ENCODE results near the gene PPP1R14B.

Gene PPP1R14B

DNA sequence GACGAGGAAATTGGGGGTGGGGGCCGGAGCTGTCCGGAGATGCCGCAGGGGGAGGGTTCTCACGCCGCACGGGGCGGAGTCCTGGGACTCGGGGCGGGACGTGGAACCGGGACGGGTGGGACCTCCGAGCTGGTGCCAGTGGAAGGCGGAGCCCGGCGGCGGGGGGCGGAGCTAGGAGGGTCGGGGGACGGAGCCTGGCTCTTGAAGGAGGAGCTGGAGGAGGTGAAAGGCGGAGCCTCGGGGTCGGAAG lies 5.6 kb downstream of the PPP1R14B start:
- no peak for DNase-seq (ENCODE audit: insufficient read length, low spot score)
- no peak for FAIRE-seq
- TF ChIP-seq POU2F2 (IDR thresholded peaks at IDR 0.05; ENCODE audit: low read depth, low read length) (no peak), PAX5 (IDR thresholded peaks at IDR 0.05; ENCODE audit: insufficient read depth, low read length, severe bottlenecking) (no peak), POLR2A (IDR thresholded peaks at IDR 0.05; ENCODE audit: low read depth, low read length) (no peak), SPI1 (IDR thresholded peaks at IDR 0.05; ENCODE audit: low read depth, low read length) (no peak), POLR2AphosphoS5 (IDR thresholded peaks at IDR 0.05; ENCODE audit: low read depth, low read length) (no peak), TAF1 (IDR thresholded peaks at IDR 0.05; ENCODE audit: low read depth, low read length) (no peak)

DNA sequence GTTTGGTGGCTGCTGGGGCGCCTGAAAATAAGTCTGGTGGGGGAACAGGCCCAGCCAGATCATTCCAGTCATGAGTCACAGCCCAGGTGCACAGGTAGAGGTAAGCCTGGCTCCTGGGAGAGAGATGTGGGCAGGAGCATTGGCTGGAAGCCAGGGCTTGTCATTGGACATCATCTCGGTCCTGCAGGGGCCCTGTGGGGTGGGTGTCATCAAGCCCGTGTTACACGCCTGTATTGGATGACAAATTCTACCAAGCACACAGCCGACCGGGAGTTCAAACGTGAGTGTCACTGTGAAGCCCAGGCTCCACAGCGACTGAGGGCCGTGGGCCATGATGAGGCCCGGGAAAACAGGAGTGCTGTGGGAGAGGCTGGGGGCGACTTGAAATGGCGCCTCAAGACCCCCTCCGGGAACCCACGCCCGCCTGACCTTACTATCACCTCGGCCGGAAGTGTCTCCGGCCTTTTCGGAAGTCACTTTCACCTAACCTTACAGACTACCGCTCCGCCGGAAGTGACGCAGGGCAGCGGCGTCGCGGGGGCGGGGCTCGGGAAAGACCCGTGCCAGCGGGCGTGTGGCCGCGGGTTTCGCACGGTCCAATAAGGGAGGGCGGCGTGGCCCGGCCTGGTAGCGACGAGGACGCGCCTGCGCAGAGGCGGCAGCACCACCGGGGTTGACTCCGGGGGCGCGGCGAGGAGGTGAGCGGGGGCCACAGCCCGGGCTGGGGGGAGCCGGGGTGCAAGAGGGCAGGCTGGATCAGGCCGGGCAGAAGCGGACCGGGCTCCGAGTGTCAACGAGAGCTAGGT lies 6.1 kb downstream of the PPP1R14B start, which contains the start of gene FKBP2:
Gene FKBP2, plus strand, starts transcription at position 661 of the 806 bp plus-strand sequence. CDS start 1,293 bp downstream, outside the sequence.
- DNase-seq (ENCODE audit: insufficient read length, low spot score) (peak; percentile 89), FAIRE-seq (peak; percentile 97)
- TF ChIP-seq PAX5 (IDR thresholded peaks at IDR 0.05; ENCODE audit: insufficient read depth, low read length, severe bottlenecking) (no peak), POLR2AphosphoS5 (IDR thresholded peaks at IDR 0.05; ENCODE audit: low read depth, low read length) (peak; percentile 84), TAF1 (IDR thresholded peaks at IDR 0.05; ENCODE audit: low read depth, low read length) (peak; percentile 91), SPI1 (IDR thresholded peaks at IDR 0.05; ENCODE audit: low read depth, low read length) (no peak), POLR2A (IDR thresholded peaks at IDR 0.05; ENCODE audit: low read depth, low read length) (peak; percentile 69), POU2F2 (IDR thresholded peaks at IDR 0.05; ENCODE audit: low read depth, low read length) (no peak)

DNA sequence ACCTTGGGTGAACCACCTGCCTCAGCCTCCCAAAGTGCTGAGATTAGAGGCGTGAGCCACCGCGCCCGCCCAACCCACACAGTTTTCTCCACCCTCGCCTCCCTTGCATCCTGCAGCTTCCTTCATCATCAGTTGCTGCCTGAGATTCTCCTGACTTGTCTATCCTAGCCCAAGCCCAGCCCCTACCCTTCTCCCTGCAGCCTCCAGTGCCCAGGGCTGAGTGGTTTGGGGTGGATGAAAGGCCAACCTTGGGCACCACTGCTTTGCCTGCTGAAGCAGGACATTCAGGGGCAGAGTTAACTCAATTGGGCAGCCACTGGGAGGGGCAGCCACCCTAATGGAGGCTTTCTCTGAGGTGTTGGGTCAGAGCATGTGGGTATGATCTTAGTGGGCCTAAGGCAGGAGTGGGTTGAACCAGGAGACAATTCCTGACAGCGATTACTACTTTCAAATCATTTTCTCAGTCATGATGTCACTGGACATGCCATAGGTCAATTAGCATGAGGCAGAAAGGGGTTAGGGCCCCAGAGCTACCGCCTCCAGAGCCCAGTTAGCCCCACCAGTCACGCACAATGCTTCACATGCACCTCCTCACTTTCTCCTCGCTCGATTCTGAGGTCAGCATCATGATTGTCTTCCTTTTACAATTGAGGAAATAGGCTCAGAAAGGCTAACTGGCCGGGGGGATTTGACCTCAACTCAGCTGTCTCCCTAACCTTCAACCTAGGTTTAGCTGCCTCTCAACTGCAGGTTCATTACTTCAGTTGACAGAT lies 6.9 kb downstream of the PPP1R14B start:
- no peak for FAIRE-seq
- peak; percentile 61; the same call in 1 of the 2 replicates for TF ChIP-seq TAF1 (IDR thresholded peaks at IDR 0.05; ENCODE audit: low read depth, low read length)
- peak; percentile 90 for TF ChIP-seq SPI1 (IDR thresholded peaks at IDR 0.05; ENCODE audit: low read depth, low read length)
- peak; percentile 27 for TF ChIP-seq PAX5 (IDR thresholded peaks at IDR 0.05; ENCODE audit: insufficient read depth, low read length, severe bottlenecking)
- peak; percentile 56 for TF ChIP-seq POLR2A (IDR thresholded peaks at IDR 0.05; ENCODE audit: low read depth, low read length)
- TF ChIP-seq POU2F2 (IDR thresholded peaks at IDR 0.05; ENCODE audit: low read depth, low read length), result peak; percentile 94
- no peak; the same call in 1 of the 2 replicates for TF ChIP-seq POLR2AphosphoS5 (IDR thresholded peaks at IDR 0.05; ENCODE audit: low read depth, low read length)

DNA sequence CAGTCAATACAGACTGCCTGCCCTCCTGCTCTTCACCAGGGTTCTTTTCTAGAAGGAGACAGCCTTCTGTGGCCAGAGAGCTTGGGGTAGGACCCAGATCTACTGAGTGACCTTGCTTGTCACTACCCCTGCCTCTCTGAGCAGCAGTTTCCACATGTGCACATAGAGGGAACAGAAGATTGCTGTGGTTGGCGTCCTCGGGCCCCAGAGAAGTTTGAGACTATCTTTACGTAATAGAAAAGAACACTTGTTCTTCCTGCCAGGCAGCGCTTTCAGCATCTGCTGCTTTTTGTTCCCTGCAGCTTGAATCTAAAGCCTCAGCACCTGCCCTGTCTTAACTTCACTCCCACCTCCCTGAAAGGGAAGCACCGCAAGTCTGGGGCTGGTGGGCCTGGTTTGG lies 7.7 kb downstream of the PPP1R14B start:
- no peak for TF ChIP-seq PAX5 (IDR thresholded peaks at IDR 0.05; ENCODE audit: insufficient read depth, low read length, severe bottlenecking)
- TF ChIP-seq SPI1 (IDR thresholded peaks at IDR 0.05; ENCODE audit: low read depth, low read length), result no peak
- no peak for TF ChIP-seq POLR2A (IDR thresholded peaks at IDR 0.05; ENCODE audit: low read depth, low read length)
- TF ChIP-seq POLR2AphosphoS5 (IDR thresholded peaks at IDR 0.05; ENCODE audit: low read depth, low read length), result no peak
- no peak for TF ChIP-seq POU2F2 (IDR thresholded peaks at IDR 0.05; ENCODE audit: low read depth, low read length)
- TF ChIP-seq TAF1 (IDR thresholded peaks at IDR 0.05; ENCODE audit: low read depth, low read length), result no peak
- no peak for FAIRE-seq
- DNase-seq (ENCODE audit: insufficient read length, low spot score), result no peak

More for the DNA sequence above, 6.9 kb downstream of the PPP1R14B start:
- DNase-seq (ENCODE audit: insufficient read length, low spot score), result no peak

- peak; percentile 74 for FAIRE-seq
- DNase-seq (ENCODE audit: insufficient read length, low spot score), result no peak
- TF ChIP-seq SPI1 (IDR thresholded peaks at IDR 0.05; ENCODE audit: low read depth, low read length) (peak; percentile 84), POLR2A (IDR thresholded peaks at IDR 0.05; ENCODE audit: low read depth, low read length) (peak; percentile 54; the same call in 1 of the 2 replicates), POU2F2 (IDR thresholded peaks at IDR 0.05; ENCODE audit: low read depth, low read length) (no peak), PAX5 (IDR thresholded peaks at IDR 0.05; ENCODE audit: insufficient read depth, low read length, severe bottlenecking) (no peak), POLR2AphosphoS5 (IDR thresholded peaks at IDR 0.05; ENCODE audit: low read depth, low read length) (no peak), TAF1 (IDR thresholded peaks at IDR 0.05; ENCODE audit: low read depth, low read length) (no peak)
Measured at GRCh38 chr11:64238076-64238475, 8.7 kb downstream of the PPP1R14B start.

DNA sequence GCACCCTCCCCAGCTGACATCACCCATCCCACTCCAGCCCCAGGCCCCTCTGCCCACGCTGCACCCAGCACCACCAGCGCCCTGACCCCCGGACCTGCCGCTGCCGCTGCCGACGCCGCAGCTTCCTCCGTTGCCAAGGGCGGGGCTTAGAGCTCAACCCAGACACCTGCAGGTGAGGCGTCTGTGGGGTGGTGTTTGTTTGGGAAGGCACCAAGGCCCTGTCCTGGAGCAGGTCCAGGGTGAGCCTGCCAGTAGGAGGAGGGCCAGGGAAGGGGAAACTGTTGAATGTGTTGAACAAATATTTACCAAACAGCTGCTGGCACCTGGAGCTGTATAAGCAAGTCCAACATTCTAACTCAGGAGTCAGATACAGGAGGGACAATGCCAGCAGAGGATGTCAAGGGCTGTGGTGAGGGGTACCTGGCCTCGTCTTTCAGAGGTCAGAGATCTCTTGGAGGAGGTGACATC lies 9.2 kb downstream of the PPP1R14B start:
- FAIRE-seq (no peak), DNase-seq (ENCODE audit: insufficient read length, low spot score) (no peak)
- TF ChIP-seq PAX5 (IDR thresholded peaks at IDR 0.05; ENCODE audit: insufficient read depth, low read length, severe bottlenecking) (no peak), POU2F2 (IDR thresholded peaks at IDR 0.05; ENCODE audit: low read depth, low read length) (no peak), SPI1 (IDR thresholded peaks at IDR 0.05; ENCODE audit: low read depth, low read length) (no peak), TAF1 (IDR thresholded peaks at IDR 0.05; ENCODE audit: low read depth, low read length) (no peak), POLR2A (IDR thresholded peaks at IDR 0.05; ENCODE audit: low read depth, low read length) (no peak), POLR2AphosphoS5 (IDR thresholded peaks at IDR 0.05; ENCODE audit: low read depth, low read length) (no peak)

- FAIRE-seq (peak; percentile 28), DNase-seq (ENCODE audit: insufficient read length, low spot score) (no peak)
- TF ChIP-seq PAX5 (IDR thresholded peaks at IDR 0.05; ENCODE audit: insufficient read depth, low read length, severe bottlenecking) (no peak), POLR2A (IDR thresholded peaks at IDR 0.05; ENCODE audit: low read depth, low read length) (no peak), TAF1 (IDR thresholded peaks at IDR 0.05; ENCODE audit: low read depth, low read length) (no peak), POLR2AphosphoS5 (IDR thresholded peaks at IDR 0.05; ENCODE audit: low read depth, low read length) (no peak), POU2F2 (IDR thresholded peaks at IDR 0.05; ENCODE audit: low read depth, low read length) (no peak), SPI1 (IDR thresholded peaks at IDR 0.05; ENCODE audit: low read depth, low read length) (no peak)
Measured at GRCh38 chr11:64235437-64236161, 11.1 kb downstream of the PPP1R14B start.

GRCh38 chr11:64234647-64235379 lies 11.9 kb downstream of the PPP1R14B start:
- TF ChIP-seq POLR2AphosphoS5 (IDR thresholded peaks at IDR 0.05; ENCODE audit: low read depth, low read length) (no peak), TAF1 (IDR thresholded peaks at IDR 0.05; ENCODE audit: low read depth, low read length) (0 out of 2 replicates have a peak, but pooled peaks have one; percentile 13)

More at GRCh38 chr11:64234647-64235379, 11.9 kb downstream of the PPP1R14B start:
- FAIRE-seq (peak; percentile 77), DNase-seq (ENCODE audit: insufficient read length, low spot score) (no peak)
